Uterus (tissue), 2 donors: ENCODE measurements around the gene KIAA0825.

Source experiments
- POLR2A ChIP-seq, 2 donors: fragments of 450-650 bp; IDR thresholded peaks; one replicate each; pipeline ENCODE4 v1.6.1; 2016; ENCODE audit warnings: antibody characterized with exemption in 2 of 2, mild to moderate bottlenecking in 1 of 2, moderate library complexity in 1 of 2
- TF ChIP-seq, protein P1 (sequence below), 4 experiments: fragments of 200-600 bp in 2 of 4; fragments of 450-650 bp in 2 of 4; sonication (generic) in 2 of 4; IDR thresholded peaks; one replicate each; pipeline ENCODE4 v1.5.1; 2016 to 2019; ENCODE audit warnings: antibody characterized with exemption in 4 of 4, mild to moderate bottlenecking in 2 of 4, moderate library complexity in 1 of 4

DNA sequence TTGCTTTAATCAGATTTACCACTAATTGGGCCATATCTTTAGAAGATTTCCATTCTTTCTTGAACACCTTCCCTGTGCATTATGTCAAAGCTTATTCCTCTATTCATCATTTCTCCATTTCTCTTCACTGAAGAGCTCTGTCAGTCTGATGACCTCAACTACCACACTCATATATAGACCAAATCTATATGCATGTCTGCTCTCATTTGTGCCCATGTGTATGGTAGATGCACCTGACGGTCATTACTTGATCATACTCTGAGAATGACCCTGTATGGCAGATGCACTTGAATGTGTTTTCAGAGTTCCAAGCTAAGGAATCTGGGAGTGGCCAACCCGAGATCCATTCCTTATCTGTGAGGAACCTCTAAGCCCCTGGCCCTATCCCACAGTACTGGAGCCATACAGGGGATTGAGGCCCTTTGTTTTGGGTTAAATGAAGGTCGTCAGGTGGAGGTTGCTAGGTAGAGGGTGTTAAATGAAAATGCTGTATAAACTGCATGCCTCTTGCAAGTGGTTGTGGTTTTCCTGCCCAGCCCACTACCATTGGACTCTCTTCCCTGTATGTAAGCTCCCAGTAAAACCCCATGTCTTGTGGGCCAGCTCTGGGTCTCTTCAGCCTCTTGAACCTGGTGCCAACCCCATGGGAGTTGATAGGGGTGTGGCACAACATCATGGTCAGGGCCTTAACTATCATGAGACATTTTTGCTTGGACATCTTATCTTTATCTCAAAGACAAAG is 229.5 kb downstream of the KIAA0825 start:
- TF ChIP-seq, protein P1, sequence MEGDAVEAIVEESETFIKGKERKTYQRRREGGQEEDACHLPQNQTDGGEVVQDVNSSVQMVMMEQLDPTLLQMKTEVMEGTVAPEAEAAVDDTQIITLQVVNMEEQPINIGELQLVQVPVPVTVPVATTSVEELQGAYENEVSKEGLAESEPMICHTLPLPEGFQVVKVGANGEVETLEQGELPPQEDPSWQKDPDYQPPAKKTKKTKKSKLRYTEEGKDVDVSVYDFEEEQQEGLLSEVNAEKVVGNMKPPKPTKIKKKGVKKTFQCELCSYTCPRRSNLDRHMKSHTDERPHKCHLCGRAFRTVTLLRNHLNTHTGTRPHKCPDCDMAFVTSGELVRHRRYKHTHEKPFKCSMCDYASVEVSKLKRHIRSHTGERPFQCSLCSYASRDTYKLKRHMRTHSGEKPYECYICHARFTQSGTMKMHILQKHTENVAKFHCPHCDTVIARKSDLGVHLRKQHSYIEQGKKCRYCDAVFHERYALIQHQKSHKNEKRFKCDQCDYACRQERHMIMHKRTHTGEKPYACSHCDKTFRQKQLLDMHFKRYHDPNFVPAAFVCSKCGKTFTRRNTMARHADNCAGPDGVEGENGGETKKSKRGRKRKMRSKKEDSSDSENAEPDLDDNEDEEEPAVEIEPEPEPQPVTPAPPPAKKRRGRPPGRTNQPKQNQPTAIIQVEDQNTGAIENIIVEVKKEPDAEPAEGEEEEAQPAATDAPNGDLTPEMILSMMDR (IDR thresholded peaks at IDR 0.05), result no peak
- no peak for TF ChIP-seq POLR2A (IDR thresholded peaks at IDR 0.05)
